ENCODE measurements around the gene SLC7A6OS. TPM values are rescaled to one million over a fixed set of nuclear protein-coding genes. Genes with fewer than 3 reads are reported as not detected.

The SLC7A6OS gene
- total RNA-seq, 1 experiment from 2014 or later = 16.4 TPM

DNA sequence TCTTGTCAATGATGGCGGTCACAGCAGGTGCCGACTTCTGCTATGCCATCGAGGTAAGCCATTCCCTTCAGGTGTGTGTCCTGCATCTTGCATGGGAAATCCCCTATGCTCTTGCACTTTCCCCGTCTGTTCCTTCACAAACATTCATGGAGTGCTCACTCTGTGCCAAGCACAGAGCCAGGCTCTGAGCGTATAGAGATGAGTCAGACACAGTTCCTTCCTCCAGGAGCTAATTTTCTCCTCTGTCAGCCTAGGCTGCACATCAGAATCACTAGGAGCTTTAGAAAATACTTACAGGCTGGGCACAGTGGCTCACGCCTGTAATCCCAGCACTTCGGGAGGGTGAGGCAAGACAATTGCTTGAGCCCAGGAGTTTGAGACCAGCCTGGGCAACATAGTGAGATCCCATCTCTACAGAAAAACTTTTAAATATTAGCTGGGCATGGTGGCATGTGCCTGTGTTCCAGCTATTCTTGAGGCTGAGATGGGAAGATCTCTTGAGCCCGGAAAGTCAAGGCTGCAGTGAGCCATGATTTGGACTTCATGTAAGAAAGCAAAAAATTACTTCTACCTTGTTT lies 14.1 kb upstream of the SLC7A6OS start:
- CTCF ChIA-PET = interaction anchor here (1.6 kb wide), 1 partner anchor 63 kb away, joined by 6 read pairs; no protein-coding TSS in a partner anchor

DNA sequence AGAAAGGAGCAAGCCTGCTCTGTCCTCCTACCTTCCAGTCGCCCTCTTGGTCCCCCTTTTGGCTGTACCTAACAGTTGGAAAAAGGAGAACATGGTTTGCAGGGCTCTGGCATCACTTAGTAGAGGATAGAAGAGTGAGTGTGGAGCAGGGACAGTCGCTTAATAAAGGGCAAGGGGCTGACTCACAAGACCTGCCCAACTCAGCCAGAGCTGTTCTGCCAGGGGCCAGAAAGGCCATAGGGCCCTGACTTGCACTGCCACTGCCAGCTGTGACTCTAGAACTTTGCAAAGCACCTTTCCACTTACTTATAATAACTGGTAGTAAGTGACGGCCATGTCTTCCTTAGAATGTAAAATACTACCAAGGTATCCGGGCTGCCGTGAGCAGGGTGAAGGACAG lies 13.6 kb upstream of the SLC7A6OS start:
- Histone ChIP-seq H3K27me3 (ENCODE audit: insufficient read depth, low read length) (no peaks in the 10 kb centered on the region), H3K4me2 (ENCODE audit: low read length) (no peak overlapping the region), H2AFZ (ENCODE audit: low read depth, low read length, poor library complexity, severe bottlenecking) (no peak overlapping the region), H3K9me3 (ENCODE audit: control insufficient read depth in 1 of 2, insufficient read depth in 1 of 2, low read depth in 1 of 2, low read length in 2 of 2) (no peaks in the 10 kb centered on the region), H4K20me1 (ENCODE audit: insufficient read depth) (no peaks in the 10 kb centered on the region), H3K4me3 (replicated peaks in 1 of 2; ENCODE audit: low read depth in 1 of 2, low read length in 2 of 2) (no peak overlapping the region), H3K27ac (ENCODE audit: low read depth, low read length) (no peak overlapping the region), H3K4me1 (ENCODE audit: control insufficient read depth in 1 of 2, insufficient read depth in 2 of 2, low read length in 2 of 2) (peaks cover 6 to 7% of the 10 kb centered on the region in 2 experiments; a peak in 3 of 4 replicates), H3K36me3 (ENCODE audit: control insufficient read depth in 1 of 2, insufficient read depth in 2 of 2, low read length in 2 of 2) (peaks cover 4 to 15% of the 10 kb centered on the region in 2 experiments; a peak in 3 of 4 replicates), H3K79me2 (ENCODE audit: insufficient read depth, low read length) (0 out of 2 replicates have a peak, but pooled peaks cover 3% of the 10 kb centered on the region), H3K9ac (ENCODE audit: low read length) (no peak overlapping the region), H3K9me2 (ENCODE audit: insufficient read depth) (no peaks in the 10 kb centered on the region)
- CTCF ChIA-PET = interaction anchor here (1.6 kb wide), 1 partner anchor 62 kb away, joined by 6 read pairs; no protein-coding TSS in a partner anchor
- intact Hi-C loops (cut with micrococcal nuclease) = no loop called here
- RAD21 ChIA-PET (ENCODE audit: low non-redundant PET in 1 of 2, low total read pairs in 2 of 2, uncharacterized antibody in 2 of 2, unreplicated experiment in 2 of 2) = no interaction called here
- ATAC-seq (no peak), DNase-seq (ENCODE audit: low read depth, low spot score) (no peak)
- POLR2A ChIA-PET = no interaction called here
- BruUV-seq (replicated peaks) = no TSS peak
- TF ChIP-seq YY1 (IDR thresholded peaks at IDR 0.05; ENCODE audit: extremely low read depth, insufficient replicate concordance, low read depth, low read length) = no peak
- TF ChIP-seq ZNF274 (IDR thresholded peaks at IDR 0.05; ENCODE audit: low read depth, low read length) = no peak
- TF ChIP-seq JUND (IDR thresholded peaks at IDR 0.05) = no peak
- no peak for TF ChIP-seq FOSL1 (IDR thresholded peaks at IDR 0.05; ENCODE audit: low read depth)
- TF ChIP-seq, protein P1, sequence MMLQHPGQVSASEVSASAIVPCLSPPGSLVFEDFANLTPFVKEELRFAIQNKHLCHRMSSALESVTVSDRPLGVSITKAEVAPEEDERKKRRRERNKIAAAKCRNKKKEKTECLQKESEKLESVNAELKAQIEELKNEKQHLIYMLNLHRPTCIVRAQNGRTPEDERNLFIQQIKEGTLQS (IDR thresholded peaks at IDR 0.05) = no peak
- TF ChIP-seq, protein P2, sequence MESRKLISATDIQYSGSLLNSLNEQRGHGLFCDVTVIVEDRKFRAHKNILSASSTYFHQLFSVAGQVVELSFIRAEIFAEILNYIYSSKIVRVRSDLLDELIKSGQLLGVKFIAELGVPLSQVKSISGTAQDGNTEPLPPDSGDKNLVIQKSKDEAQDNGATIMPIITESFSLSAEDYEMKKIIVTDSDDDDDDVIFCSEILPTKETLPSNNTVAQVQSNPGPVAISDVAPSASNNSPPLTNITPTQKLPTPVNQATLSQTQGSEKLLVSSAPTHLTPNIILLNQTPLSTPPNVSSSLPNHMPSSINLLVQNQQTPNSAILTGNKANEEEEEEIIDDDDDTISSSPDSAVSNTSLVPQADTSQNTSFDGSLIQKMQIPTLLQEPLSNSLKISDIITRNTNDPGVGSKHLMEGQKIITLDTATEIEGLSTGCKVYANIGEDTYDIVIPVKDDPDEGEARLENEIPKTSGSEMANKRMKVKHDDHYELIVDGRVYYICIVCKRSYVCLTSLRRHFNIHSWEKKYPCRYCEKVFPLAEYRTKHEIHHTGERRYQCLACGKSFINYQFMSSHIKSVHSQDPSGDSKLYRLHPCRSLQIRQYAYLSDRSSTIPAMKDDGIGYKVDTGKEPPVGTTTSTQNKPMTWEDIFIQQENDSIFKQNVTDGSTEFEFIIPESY (IDR thresholded peaks at IDR 0.05; ENCODE audit: extremely low read depth, insufficient replicate concordance, low read length) = no peak
- TF ChIP-seq SIN3A (IDR thresholded peaks at IDR 0.05; ENCODE audit: low read depth) = no peak
- no peak for TF ChIP-seq CBX3 (IDR thresholded peaks at IDR 0.05; ENCODE audit: low read depth)
- no peak for TF ChIP-seq RAD21 (IDR thresholded peaks at IDR 0.05; ENCODE audit: low read depth)
- TF ChIP-seq SP1 (IDR thresholded peaks at IDR 0.05; ENCODE audit: low read depth) = no peak
- TF ChIP-seq, protein P3, sequence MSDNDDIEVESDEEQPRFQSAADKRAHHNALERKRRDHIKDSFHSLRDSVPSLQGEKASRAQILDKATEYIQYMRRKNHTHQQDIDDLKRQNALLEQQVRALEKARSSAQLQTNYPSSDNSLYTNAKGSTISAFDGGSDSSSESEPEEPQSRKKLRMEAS (IDR thresholded peaks at IDR 0.05) = no peak
- no peak for TF ChIP-seq POLR2AphosphoS5 (IDR thresholded peaks at IDR 0.05; ENCODE audit: low read depth, low read length)
- TF ChIP-seq ZFX (IDR thresholded peaks at IDR 0.05) = no peak
- no peak for TF ChIP-seq EZH2phosphoT487 (IDR thresholded peaks at IDR 0.05; ENCODE audit: borderline replicate concordance)
- no peak for TF ChIP-seq ELF1 (IDR thresholded peaks at IDR 0.05; ENCODE audit: borderline replicate concordance, low read depth)

More for the DNA sequence above, 14.1 kb upstream of the SLC7A6OS start:
- Histone ChIP-seq H2AFZ (ENCODE audit: low read depth, low read length, poor library complexity, severe bottlenecking) (no peak overlapping the region), H3K4me2 (ENCODE audit: low read length) (no peak overlapping the region), H3K4me1 (ENCODE audit: control insufficient read depth in 1 of 2, insufficient read depth in 2 of 2, low read length in 2 of 2) (peaks cover 6 to 7% of the 10 kb centered on the region in 2 experiments; a peak in 3 of 4 replicates), H3K9ac (ENCODE audit: low read length) (no peak overlapping the region), H3K9me3 (ENCODE audit: control insufficient read depth in 1 of 2, insufficient read depth in 1 of 2, low read depth in 1 of 2, low read length in 2 of 2) (no peaks in the 10 kb centered on the region), H3K79me2 (ENCODE audit: insufficient read depth, low read length) (0 out of 2 replicates have a peak, but pooled peaks cover under 1% of the 10 kb centered on the region), H3K4me3 (replicated peaks in 1 of 2; ENCODE audit: low read depth in 1 of 2, low read length in 2 of 2) (no peak overlapping the region), H3K27me3 (ENCODE audit: insufficient read depth, low read length) (no peaks in the 10 kb centered on the region), H3K9me2 (ENCODE audit: insufficient read depth) (no peaks in the 10 kb centered on the region), H3K36me3 (ENCODE audit: control insufficient read depth in 1 of 2, insufficient read depth in 2 of 2, low read length in 2 of 2) (peaks cover 4 to 15% of the 10 kb centered on the region in 2 experiments; a peak in 3 of 4 replicates), H3K27ac (ENCODE audit: low read depth, low read length) (no peak overlapping the region), H4K20me1 (ENCODE audit: insufficient read depth) (no peaks in the 10 kb centered on the region)
- BruUV-seq (replicated peaks) = no TSS peak
- POLR2A ChIA-PET = no interaction called here
- ATAC-seq = no peak
- DNase-seq (ENCODE audit: low read depth, low spot score) = no peak
- intact Hi-C loops (cut with micrococcal nuclease) = no loop called here
- TF ChIP-seq FOSL1 (IDR thresholded peaks at IDR 0.05; ENCODE audit: low read depth) (no peak), SIN3A (IDR thresholded peaks at IDR 0.05; ENCODE audit: low read depth) (no peak), YY1 (IDR thresholded peaks at IDR 0.05; ENCODE audit: extremely low read depth, insufficient replicate concordance, low read depth, low read length) (no peak), POLR2A (IDR thresholded peaks at IDR 0.05; ENCODE audit: borderline replicate concordance, extremely low read depth, insufficient read depth, insufficient read length) (no peak), EZH2 (IDR thresholded peaks at IDR 0.05) (no peak), JUND (IDR thresholded peaks at IDR 0.05) (no peak), CBX3 (IDR thresholded peaks at IDR 0.05; ENCODE audit: low read depth) (no peak)
- TF ChIP-seq, protein P1 (IDR thresholded peaks at IDR 0.05) = no peak
- TF ChIP-seq, protein P3 (IDR thresholded peaks at IDR 0.05) = no peak
- RAD21 ChIA-PET (ENCODE audit: low non-redundant PET in 1 of 2, low total read pairs in 2 of 2, uncharacterized antibody in 2 of 2, unreplicated experiment in 2 of 2) = no interaction called here
